Measurements from ENCODE around the gene STPG1.

Gene STPG1

GRCh38 chr1:24426744-24427544 is 13.4 kb upstream of the STPG1 start:
- H3K4me3 ChIP-seq (ENCODE audit: extremely low read depth, insufficient read depth, low read length, poor library complexity, severe bottlenecking) = no peak overlapping the region
- H3K27ac ChIP-seq (ENCODE audit: low read depth, low read length, severe bottlenecking) = no peak overlapping the region
- 93% methylated on average over 4 to 6 of the region's 7 CpGs for WGBS, 2 experiments (ENCODE audit: insufficient coverage in 2 of 2)
- H3K9me3 ChIP-seq (ENCODE audit: control insufficient read depth, low read length) = no peaks in the 10 kb centered on the region
- peaks cover 8% of the 10 kb centered on the region for H3K36me3 ChIP-seq (ENCODE audit: control insufficient read depth, insufficient read depth, low read length)
- H3K4me1 ChIP-seq (ENCODE audit: control insufficient read depth, insufficient read depth, low read length, poor library complexity, severe bottlenecking) = peaks cover 10% of the 10 kb centered on the region

GRCh38 chr1:24425922-24426321 is 12.3 kb upstream of the STPG1 start:
- peaks cover 10% of the 10 kb centered on the region for H3K4me1 ChIP-seq (ENCODE audit: control insufficient read depth, insufficient read depth, low read length, poor library complexity, severe bottlenecking)
- no peak overlapping the region for H3K27ac ChIP-seq (ENCODE audit: low read depth, low read length, severe bottlenecking)
- no peak overlapping the region for H3K4me3 ChIP-seq (ENCODE audit: extremely low read depth, insufficient read depth, low read length, poor library complexity, severe bottlenecking)
- H3K9me3 ChIP-seq (ENCODE audit: control insufficient read depth, low read length) = no peaks in the 10 kb centered on the region
- 77 to 98% methylated on average over 5 of the region's 7 CpGs for whole genome bisulfite sequencing, 2 experiments (ENCODE audit: insufficient coverage in 2 of 2)
- H3K36me3 ChIP-seq (ENCODE audit: control insufficient read depth, insufficient read depth, low read length) = peaks cover 15% of the 10 kb centered on the region

- Histone ChIP-seq H3K9me3 (ENCODE audit: control insufficient read depth, low read length) (no peaks in the 10 kb centered on the region), H3K27ac (ENCODE audit: low read depth, low read length, severe bottlenecking) (no peak overlapping the region), H3K36me3 (ENCODE audit: control insufficient read depth, insufficient read depth, low read length) (peaks cover 15% of the 10 kb centered on the region), H3K4me1 (ENCODE audit: control insufficient read depth, insufficient read depth, low read length, poor library complexity, severe bottlenecking) (peaks cover 10% of the 10 kb centered on the region), H3K4me3 (ENCODE audit: extremely low read depth, insufficient read depth, low read length, poor library complexity, severe bottlenecking) (no peak overlapping the region)
- WGBS, 2 experiments (ENCODE audit: insufficient coverage in 2 of 2) = 83% methylated on average over 1 of the region's 3 CpGs; no CpG with 5 or more reads in 1 of the 2 experiments
These were observed 11.9 kb upstream of the STPG1 start for GRCh38 chr1:24425441-24425840.

GRCh38 chr1:24424990-24425389 is 11.4 kb upstream of the STPG1 start:
- Histone ChIP-seq H3K36me3 (ENCODE audit: control insufficient read depth, insufficient read depth, low read length) (peaks cover 15% of the 10 kb centered on the region), H3K4me3 (ENCODE audit: extremely low read depth, insufficient read depth, low read length, poor library complexity, severe bottlenecking) (no peak overlapping the region), H3K27ac (ENCODE audit: low read depth, low read length, severe bottlenecking) (no peak overlapping the region), H3K4me1 (ENCODE audit: control insufficient read depth, insufficient read depth, low read length, poor library complexity, severe bottlenecking) (peaks cover 10% of the 10 kb centered on the region), H3K9me3 (ENCODE audit: control insufficient read depth, low read length) (no peaks in the 10 kb centered on the region)
- 80 to 94% methylated on average over 2 of the region's 3 CpGs for WGBS, 2 experiments (ENCODE audit: insufficient coverage in 2 of 2)

GRCh38 chr1:24424207-24424606 is 10.6 kb upstream of the STPG1 start:
- H3K9me3 ChIP-seq (ENCODE audit: control insufficient read depth, low read length) = no peaks in the 10 kb centered on the region
- H3K4me3 ChIP-seq (ENCODE audit: extremely low read depth, insufficient read depth, low read length, poor library complexity, severe bottlenecking) = no peak overlapping the region
- H3K4me1 ChIP-seq (ENCODE audit: control insufficient read depth, insufficient read depth, low read length, poor library complexity, severe bottlenecking) = peaks cover 16% of the 10 kb centered on the region
- WGBS, 2 experiments (ENCODE audit: insufficient coverage in 2 of 2) = 87 to 88% methylated on average over 5 of the region's 5 CpGs
- peaks cover 18% of the 10 kb centered on the region for H3K36me3 ChIP-seq (ENCODE audit: control insufficient read depth, insufficient read depth, low read length)
- no peak overlapping the region for H3K27ac ChIP-seq (ENCODE audit: low read depth, low read length, severe bottlenecking)

- WGBS, 2 experiments (ENCODE audit: insufficient coverage in 2 of 2) = 92% methylated on average over 1 of the region's 2 CpGs
- H3K4me3 ChIP-seq (ENCODE audit: extremely low read depth, insufficient read depth, low read length, poor library complexity, severe bottlenecking) = no peak overlapping the region
- H3K9me3 ChIP-seq (ENCODE audit: control insufficient read depth, low read length) = no peaks in the 10 kb centered on the region
- no peak overlapping the region for H3K27ac ChIP-seq (ENCODE audit: low read depth, low read length, severe bottlenecking)
- H3K4me1 ChIP-seq (ENCODE audit: control insufficient read depth, insufficient read depth, low read length, poor library complexity, severe bottlenecking) = peaks cover 31% of the 10 kb centered on the region
- peaks cover 18% of the 10 kb centered on the region for H3K36me3 ChIP-seq (ENCODE audit: control insufficient read depth, insufficient read depth, low read length)
These were observed 7.9 kb upstream of the STPG1 start for GRCh38 chr1:24421502-24421901.

GRCh38 chr1:24420547-24420946 is 7.0 kb upstream of the STPG1 start:
- H3K36me3 ChIP-seq (ENCODE audit: control insufficient read depth, insufficient read depth, low read length) = peaks cover 18% of the 10 kb centered on the region
- no peaks in the 10 kb centered on the region for H3K9me3 ChIP-seq (ENCODE audit: control insufficient read depth, low read length)
- no peak overlapping the region for H3K27ac ChIP-seq (ENCODE audit: low read depth, low read length, severe bottlenecking)
- WGBS, 2 experiments (ENCODE audit: insufficient coverage in 2 of 2) = 100% methylated on average over 2 of the region's 4 CpGs
- H3K4me1 ChIP-seq (ENCODE audit: control insufficient read depth, insufficient read depth, low read length, poor library complexity, severe bottlenecking) = peaks cover 32% of the 10 kb centered on the region
- H3K4me3 ChIP-seq (ENCODE audit: extremely low read depth, insufficient read depth, low read length, poor library complexity, severe bottlenecking) = no peak overlapping the region

- H3K9me3 ChIP-seq (ENCODE audit: control insufficient read depth, low read length) = no peaks in the 10 kb centered on the region
- H3K36me3 ChIP-seq (ENCODE audit: control insufficient read depth, insufficient read depth, low read length) = peaks cover 18% of the 10 kb centered on the region
- H3K27ac ChIP-seq (ENCODE audit: low read depth, low read length, severe bottlenecking) = peak overlapping the region; percentile 64
- H3K4me3 ChIP-seq (ENCODE audit: extremely low read depth, insufficient read depth, low read length, poor library complexity, severe bottlenecking) = no peak overlapping the region
- WGBS, 2 experiments (ENCODE audit: insufficient coverage in 2 of 2) = 84 to 94% methylated on average over 9 to 11 of the region's 14 CpGs
- H3K4me1 ChIP-seq (ENCODE audit: control insufficient read depth, insufficient read depth, low read length, poor library complexity, severe bottlenecking) = peaks cover 32% of the 10 kb centered on the region
These were observed 5.5 kb upstream of the STPG1 start for GRCh38 chr1:24418898-24419628.

GRCh38 chr1:24417681-24418080 is 4.1 kb upstream of the STPG1 start:
- Histone ChIP-seq H3K4me1 (ENCODE audit: control insufficient read depth, insufficient read depth, low read length, poor library complexity, severe bottlenecking) (peaks cover 32% of the 10 kb centered on the region), H3K4me3 (ENCODE audit: extremely low read depth, insufficient read depth, low read length, poor library complexity, severe bottlenecking) (no peak overlapping the region), H3K9me3 (ENCODE audit: control insufficient read depth, low read length) (no peaks in the 10 kb centered on the region), H3K36me3 (ENCODE audit: control insufficient read depth, insufficient read depth, low read length) (peaks cover 15% of the 10 kb centered on the region), H3K27ac (ENCODE audit: low read depth, low read length, severe bottlenecking) (peak overlapping the region; percentile 84)
- 80 to 83% methylated on average over 1 of the region's 1 CpG for WGBS, 2 experiments (ENCODE audit: insufficient coverage in 2 of 2)

GRCh38 chr1:24416666-24417391 is 3.2 kb upstream of the STPG1 start:
- 75 to 78% methylated on average over 8 to 9 of the region's 10 CpGs for WGBS, 2 experiments (ENCODE audit: insufficient coverage in 2 of 2)
- H3K27ac ChIP-seq (ENCODE audit: low read depth, low read length, severe bottlenecking) = peak overlapping the region; percentile 84
- H3K4me3 ChIP-seq (ENCODE audit: extremely low read depth, insufficient read depth, low read length, poor library complexity, severe bottlenecking) = peak overlapping the region; percentile 46
- H3K4me1 ChIP-seq (ENCODE audit: control insufficient read depth, insufficient read depth, low read length, poor library complexity, severe bottlenecking) = peaks cover 32% of the 10 kb centered on the region
- H3K9me3 ChIP-seq (ENCODE audit: control insufficient read depth, low read length) = no peaks in the 10 kb centered on the region
- peaks cover 9% of the 10 kb centered on the region for H3K36me3 ChIP-seq (ENCODE audit: control insufficient read depth, insufficient read depth, low read length)

Data from mesodermal cell (in vitro differentiated cells).